GM18870 (cell line): ENCODE data around the gene CLEC10A.

ENCODE experiments used
- ATAC-seq: cut with Tn5 transposase; IDR thresholded peaks from one replicate; pipeline ENCODE4 v1.9.1; 2021; ENCODE audit warnings: moderate library complexity; ENCODE audit not compliant: unreplicated experiment

CLEC10A gene

DNA sequence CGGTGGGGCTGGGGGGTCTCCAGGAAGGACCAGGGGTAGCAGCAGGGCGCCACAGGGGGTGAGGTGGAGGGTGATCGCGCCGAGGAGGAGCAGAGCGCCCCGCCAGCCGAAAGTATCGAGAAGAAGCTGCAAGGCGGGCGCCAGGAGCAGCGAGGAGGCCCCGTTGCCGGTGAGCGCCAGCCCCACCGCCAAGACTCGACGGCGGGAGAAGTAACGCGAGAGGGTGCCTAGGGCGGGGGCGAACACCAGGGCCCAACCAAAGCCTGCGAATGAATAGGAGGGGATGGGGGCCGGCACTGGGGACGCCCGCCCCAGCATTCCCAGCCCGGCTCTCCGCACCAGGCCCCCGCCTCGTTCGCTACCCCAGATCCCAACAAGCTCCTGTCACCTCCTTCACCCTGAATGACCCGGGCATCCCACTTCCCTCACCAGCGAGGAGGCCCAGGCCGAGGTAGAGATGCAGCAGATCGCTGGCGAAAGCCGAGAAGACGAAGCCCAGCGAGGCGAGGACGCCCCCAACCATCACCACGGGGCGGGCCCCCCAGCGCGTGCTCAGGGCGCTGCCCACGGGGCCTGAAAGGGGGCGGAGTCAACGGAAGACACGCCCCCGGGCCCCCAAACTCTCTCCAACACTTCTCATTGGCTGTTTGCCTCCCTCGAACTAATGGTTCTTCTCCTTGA, 37.4 kb downstream of the CLEC10A start:
- ATAC-seq, result no peak

- ATAC-seq, result no peak
These were observed 38.2 kb downstream of the CLEC10A start for GRCh38 chr17:7041607-7042500.

GRCh38 chr17:7039832-7040231, 40.2 kb downstream of the CLEC10A start:
- no peak for ATAC-seq

DNA sequence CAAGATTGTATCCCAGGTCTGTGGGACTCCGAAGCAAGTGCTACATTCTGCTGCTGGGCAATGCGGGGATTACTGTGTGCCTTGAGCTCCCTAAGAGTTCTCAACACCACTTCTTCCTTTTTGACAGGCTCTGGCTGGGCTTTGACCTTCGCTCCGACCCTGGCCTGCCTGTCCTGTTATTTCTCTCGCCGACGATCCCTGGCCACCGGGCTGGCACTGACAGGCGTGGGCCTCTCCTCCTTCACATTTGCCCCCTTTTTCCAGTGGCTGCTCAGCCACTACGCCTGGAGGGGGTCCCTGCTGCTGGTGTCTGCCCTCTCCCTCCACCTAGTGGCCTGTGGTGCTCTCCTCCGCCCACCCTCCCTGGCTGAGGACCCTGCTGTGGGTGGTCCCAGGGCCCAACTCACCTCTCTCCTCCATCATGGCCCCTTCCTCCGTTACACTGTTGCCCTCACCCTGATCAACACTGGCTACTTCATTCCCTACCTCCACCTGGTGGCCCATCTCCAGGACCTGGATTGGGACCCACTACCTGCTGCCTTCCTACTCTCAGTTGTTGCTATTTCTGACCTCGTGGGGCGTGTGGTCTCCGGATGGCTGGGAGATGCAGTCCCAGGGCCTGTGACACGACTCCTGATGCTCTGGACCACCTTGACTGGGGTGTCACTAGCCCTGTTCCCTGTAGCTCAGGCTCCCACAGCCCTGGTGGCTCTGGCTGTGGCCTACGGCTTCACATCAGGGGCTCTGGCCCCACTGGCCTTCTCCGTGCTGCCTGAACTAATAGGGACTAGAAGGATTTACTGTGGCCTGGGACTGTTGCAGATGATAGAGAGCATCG, 41.8 kb downstream of the CLEC10A start:
- no peak for ATAC-seq

GRCh38 chr17:7035591-7036368, 44.3 kb downstream of the CLEC10A start, which contains the start of gene SLC16A13:
TSS of gene SLC16A13 (plus strand) at chr17:7036015. CDS start at chr17:7036383, 368 bp downstream.
- peak; percentile 84 for ATAC-seq

GRCh38 chr17:7034955-7035590, 45.0 kb downstream of the CLEC10A start:
- peak; percentile 10 for ATAC-seq

GRCh38 chr17:7029659-7030058, 50.4 kb downstream of the CLEC10A start:
- no peak for ATAC-seq

DNA sequence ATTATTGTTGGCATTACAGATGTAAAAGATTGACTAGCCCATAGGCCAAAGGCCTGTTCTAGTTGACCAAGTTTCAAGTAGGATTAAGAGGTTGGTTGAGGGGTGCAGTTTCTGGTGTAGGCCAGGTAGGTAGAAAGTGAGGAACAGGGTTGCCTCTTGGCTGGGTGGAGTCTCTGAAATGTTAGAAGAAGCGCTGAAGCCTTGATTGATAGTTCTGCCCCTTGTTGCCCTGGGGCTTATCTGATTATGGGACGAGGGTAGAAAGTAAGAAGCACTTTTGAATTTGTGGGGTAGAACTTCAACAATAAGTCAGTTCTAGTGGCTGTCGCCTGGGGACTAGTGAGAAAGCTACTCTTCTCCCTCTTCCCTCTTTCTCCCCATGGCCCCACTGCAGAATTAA, 51.0 kb downstream of the CLEC10A start:
- ATAC-seq, result no peak

- no peak for ATAC-seq
These were observed 52.7 kb downstream of the CLEC10A start for GRCh38 chr17:7027335-7027734.

GRCh38 chr17:7026471-7027115, 53.5 kb downstream of the CLEC10A start:
- no peak for ATAC-seq

DNA sequence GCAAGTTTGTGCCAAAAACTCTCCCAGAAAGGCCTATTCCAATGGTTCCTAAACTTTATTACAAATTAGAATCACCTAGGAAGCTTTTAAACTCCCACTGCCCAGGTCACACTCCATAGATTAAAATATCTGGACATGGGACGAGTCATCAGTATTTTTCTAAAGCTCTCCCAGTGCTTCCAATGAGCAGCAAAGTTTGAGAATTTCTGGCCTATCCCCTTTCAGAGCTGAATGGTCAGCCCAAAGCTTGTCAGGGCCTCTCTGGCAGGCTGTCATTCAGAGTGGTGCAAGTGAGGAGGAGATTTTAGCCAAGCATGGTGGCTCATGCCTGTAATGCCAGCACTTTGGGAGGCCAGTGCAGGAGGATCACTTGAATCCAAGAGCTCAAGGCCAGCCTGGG, 54.8 kb downstream of the CLEC10A start:
- no peak for ATAC-seq
